Left lobe of liver (tissue), 2 donors: ENCODE data around the gene DNPEP. TPM values are rescaled to one million over a fixed set of nuclear protein-coding genes. Genes with fewer than 3 reads are reported as not detected.
A peak's percentile ranks its signal among the peaks of the same experiment; 100 is the strongest.
"Not testable (repeated sequence)": the region's sequence is repeated elsewhere in the genome, so short reads cannot be mapped to it uniquely, and the experiment has no call there.

Experiments
- ATAC-seq: fragments of 200-7000 bp; cut with Tn5 transposase; one replicate; pipeline ENCODE4 v1.9.1; 2020; ENCODE audit warnings: mild to moderate bottlenecking, moderate library complexity
- DNase-seq: peaks from one replicate; pipeline ENCODE4 v3.0.0-alpha.2; 2020; ENCODE audit warnings: low spot score
- total RNA-seq: library from RNA; stranded (reverse); gene quantifications from one replicate; pipeline ENCODE4 v1.2.1, GENCODE V29; 2021
- donor health status: DM: no; HTN: no; CAD: no; lungs with moderate emphysema.
- donor health status: DM: no; HTN: yes; CAD: no.

Gene DNPEP
- total RNA-seq, 1 donor from 2014 or later: 37.4 TPM

GRCh38 chr2:219402665-219403515, 15.2 kb upstream of the DNPEP start:
- ATAC-seq: peak; percentile 84

GRCh38 chr2:219401606-219402005, 13.9 kb upstream of the DNPEP start:
- ATAC-seq: no peak
- no peak for DNase-seq

More at GRCh38 chr2:219402665-219403515, 15.2 kb upstream of the DNPEP start:
- no peak for DNase-seq

GRCh38 chr2:219400562-219400961, 12.8 kb upstream of the DNPEP start:
- ATAC-seq (no peak), DNase-seq (no peak)

GRCh38 chr2:219399716-219400478, 12.2 kb upstream of the DNPEP start:
- ATAC-seq: no peak
- DNase-seq: no peak

DNA sequence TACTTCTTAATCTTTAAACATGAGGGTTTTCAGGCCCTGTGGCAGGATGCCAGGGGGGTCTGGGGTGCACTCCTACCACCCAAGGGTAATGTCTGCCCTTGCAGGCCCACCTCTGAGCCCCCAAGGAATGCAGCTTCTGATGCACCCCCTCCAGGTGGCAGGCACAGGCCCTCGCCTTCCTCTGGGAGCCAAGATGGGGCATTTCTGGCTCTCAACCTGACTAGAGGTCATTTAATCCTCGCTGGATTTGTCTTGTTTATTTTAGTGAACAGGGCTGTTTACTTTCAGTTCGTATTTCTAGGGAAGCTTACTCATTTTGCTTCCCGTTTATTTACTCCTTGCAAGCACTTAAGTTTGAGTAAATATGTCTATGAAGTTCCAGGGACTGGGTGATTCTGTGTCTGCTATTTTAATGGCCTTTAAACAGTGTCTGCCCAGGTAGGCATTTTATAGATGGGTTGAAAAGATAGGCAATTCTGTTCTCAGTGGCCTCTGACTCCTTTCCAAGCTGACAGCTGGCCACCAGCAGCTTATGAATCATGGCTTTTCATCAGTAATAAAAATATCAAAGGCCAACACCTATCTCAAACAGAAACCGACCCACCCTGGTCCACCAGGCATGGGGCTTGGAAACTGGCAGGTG, 11.1 kb upstream of the DNPEP start:
- ATAC-seq: peak; percentile 80
- DNase-seq: no peak

DNA sequence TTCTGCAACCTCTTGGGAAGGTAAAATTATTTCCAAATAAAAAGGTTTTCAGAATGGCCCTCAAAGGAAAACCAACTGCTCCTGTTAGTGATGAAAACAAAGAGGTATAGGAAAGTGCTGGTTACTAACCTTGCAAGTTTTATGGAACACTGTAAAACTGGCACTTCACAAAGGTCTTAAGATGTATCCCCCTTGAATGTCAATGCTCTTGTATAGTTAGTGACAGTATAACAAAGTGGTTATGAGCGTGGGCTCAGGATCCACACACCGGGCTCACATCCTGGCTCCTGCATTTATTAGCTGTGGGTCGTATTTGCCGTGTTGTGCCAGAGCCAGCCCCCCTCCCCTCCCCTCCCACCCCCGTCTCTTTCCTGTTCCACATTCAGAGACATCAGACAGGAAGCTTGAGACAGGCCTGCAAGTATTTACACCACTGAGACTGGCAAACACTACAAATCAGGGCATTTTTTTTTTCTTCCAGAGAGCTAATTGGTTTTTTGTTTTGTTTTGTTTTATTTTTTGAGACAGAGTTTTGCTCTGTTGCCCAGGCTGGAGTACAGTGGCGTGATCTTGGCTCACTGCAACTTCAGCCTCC, 9.2 kb upstream of the DNPEP start:
- DNase-seq: no peak

DNA sequence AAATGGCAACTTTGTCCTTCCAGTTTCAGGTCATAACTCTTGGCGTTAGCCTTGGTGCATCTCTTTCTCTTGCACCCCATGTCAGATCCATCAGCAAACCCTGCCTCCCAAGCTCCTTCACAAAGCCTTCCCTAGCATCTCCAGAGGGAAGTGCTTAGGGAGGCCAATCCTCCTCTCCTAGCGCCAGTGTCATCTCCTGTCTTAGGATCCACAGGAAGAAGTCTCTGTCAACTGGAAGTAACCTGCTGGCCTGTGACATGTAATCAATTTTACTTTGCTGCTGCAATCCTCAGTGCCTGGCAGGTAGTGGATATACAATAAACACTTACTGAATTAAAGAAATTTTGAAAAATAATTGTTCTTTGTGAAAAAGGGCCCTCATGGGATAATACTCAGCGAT, 7.9 kb upstream of the DNPEP start:
- no peak for DNase-seq

More for the DNA sequence above, 9.2 kb upstream of the DNPEP start:
- ATAC-seq: no peak

GRCh38 chr2:219395056-219395455, 7.3 kb upstream of the DNPEP start:
- DNase-seq: not testable (repeated sequence)

More for the DNA sequence above, 7.9 kb upstream of the DNPEP start:
- no peak for ATAC-seq

DNA sequence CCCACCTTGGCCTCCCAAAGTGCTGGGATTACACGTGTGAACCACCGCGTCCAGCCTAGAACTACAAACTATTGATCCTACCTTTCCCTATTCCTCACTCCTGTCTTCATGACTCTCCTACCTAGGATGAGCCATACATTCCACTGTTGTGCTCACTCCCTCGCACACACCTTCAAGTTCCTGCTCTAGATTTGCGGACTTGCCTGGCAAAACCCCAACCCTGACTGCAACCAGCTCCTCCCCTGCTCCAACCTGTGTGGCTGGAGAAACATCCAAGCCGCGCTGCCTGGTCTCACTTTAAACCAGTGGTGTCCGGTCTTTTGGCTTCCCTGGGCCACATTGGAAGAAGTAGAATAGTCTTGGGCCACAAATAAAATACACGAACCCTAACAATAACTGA, 5.0 kb upstream of the DNPEP start:
- no peak for ATAC-seq
- DNase-seq: no peak

More at GRCh38 chr2:219395056-219395455, 7.3 kb upstream of the DNPEP start:
- ATAC-seq: not testable (repeated sequence)

DNA sequence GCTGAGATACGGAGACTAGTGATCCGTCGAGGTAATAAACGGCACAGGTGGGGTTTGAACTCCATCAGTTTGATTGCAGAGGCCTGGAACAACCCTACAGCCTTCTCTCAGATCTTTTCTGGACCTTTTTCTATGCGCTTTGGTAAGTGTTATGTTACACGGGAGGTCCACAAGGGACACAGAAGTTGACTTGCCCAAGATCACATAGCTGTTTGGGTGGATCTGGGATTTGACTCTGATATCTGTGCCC, 1.1 kb upstream of the DNPEP start:
- no peak for ATAC-seq
- no peak for DNase-seq

DNA sequence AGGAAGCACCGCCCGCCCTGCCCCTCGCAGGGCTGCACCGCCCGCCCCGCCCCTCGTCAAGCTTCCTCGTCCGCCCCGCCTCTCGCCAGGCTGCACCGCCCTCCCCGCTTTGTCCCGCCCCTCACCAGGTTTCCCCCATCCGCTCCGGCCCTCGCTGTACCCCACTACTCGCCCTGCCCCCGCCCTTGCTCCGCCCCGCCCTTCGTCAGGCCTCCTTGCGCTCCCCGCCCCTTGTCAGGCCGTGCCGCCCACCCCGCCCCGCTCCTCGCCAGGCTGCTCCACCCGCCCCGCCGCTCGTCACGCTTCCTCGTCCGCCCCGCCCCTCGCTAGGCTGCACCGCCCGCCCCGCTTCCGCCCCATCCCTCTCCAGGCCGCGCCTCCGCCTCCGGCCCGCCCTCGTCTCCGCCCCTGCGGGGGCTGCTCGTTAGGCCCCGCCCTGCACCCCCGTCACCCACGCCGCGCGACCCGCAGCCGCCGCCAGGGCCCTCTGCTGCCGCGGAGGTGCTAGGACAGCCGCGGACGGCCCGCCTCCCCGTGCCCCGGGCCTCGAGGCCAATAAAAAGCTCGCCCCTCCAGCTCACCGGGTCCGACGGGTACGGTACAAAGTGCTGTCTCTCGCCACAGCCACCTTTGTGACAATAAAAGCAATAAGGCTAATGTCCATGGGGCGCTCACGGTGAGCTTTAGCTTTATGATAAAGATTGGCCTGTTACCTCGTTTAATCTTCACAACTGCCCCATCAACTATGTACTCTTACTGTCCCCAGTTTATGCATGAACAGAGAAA, 602 bp upstream of the DNPEP start:
- DNase-seq: peak; percentile 99
- ATAC-seq: peak; percentile 81

DNA sequence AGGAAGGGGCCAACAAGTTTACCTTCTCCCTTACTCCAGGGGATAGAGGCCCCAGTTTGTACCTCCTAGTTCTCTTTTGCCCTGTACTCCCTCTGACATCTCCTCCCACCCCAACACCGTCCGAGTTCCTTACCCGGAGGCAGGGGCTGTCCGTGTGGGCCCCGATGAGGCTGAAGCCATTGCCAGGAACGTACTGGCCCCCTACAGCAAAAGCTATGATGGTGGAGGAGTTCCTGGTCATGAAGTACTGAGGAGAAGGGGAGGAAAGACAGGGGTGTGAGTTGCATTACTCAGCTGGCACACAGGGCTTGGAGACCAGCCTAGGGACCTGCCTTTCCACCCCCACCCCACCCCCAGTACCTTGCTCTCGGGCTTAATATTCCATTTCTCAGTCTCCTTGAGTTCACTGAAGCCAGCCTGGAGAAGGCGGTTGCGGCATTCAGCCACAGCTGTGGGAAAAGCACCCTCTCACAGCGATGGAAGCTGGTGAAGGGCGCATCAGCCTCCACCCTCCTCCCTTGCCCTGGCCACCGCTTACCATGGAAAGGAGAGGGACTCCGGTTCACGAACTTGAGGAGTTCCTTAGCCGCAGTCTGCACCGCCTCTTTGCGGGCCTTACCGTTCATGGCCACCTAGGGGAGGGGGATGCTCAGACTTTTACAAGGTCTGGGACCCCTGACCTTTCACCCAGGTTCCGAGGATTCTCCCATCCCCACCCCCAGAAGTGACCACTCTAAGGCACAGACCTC, 1.0 kb downstream of the DNPEP start:
- ATAC-seq: no peak
- DNase-seq: no peak

DNA sequence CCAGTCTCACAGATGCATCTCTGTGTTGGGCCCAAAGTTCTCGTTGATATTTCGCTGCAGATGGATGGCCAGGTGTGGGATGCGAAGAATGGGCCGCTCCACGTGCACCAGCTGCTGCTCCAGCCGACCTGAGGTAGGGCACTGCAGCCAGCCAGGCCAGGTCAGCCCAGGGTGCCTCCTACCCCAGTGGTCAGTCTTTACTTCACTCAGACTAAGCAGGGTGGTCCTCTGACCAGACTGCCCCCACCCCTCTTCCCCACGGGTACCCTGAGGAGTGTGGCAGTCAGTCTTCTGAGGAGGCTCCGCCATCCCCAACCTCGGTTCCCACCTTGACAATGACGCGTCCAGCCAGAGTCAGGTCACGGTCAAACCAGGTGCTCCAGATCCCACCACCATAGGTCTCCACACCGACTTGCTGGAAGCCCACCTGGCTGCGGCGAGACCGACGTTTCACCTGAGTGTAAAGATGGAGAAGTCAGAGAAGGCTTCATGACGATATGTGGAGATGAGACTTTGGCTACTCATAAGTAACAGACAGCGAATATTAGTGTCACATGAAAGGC, 1.7 kb downstream of the DNPEP start:
- DNase-seq (no peak), ATAC-seq (no peak)

- no peak for ATAC-seq
Observed at GRCh38 chr2:219384859-219385258, 2.9 kb downstream of the DNPEP start.

DNA sequence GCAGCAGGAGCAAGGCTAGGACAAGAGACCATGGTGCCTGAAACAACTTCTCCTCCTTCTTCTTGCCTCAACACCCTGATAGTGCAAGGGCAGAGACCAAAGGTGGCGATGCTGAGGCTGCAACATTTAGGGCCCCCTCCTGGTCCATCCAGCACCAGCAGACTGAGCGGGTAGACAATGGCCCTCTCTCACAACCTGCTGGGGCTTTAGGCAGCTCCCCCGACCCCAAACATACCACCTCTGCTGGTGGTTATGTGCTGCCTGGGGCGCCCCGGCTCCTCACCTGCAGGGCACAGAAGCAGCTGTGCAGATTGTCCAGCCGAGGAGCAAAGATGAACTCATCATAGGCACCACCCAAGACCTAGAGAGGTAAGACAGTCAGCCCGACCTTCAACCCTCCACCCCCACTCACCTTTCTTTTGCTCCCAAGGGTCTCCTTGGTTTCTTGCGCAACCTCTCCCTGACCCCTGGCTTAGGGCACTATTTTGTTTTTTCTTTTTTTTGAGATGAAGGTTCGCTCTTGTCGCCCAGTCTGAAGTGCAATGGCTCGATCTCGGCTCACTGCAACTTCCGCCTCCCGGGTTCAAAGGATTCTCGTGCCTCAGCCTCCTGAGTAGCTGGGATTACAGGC, 3.5 kb downstream of the DNPEP start:
- ATAC-seq (no peak), DNase-seq (no peak)

More at GRCh38 chr2:219384859-219385258, 2.9 kb downstream of the DNPEP start:
- no peak for DNase-seq

DNA sequence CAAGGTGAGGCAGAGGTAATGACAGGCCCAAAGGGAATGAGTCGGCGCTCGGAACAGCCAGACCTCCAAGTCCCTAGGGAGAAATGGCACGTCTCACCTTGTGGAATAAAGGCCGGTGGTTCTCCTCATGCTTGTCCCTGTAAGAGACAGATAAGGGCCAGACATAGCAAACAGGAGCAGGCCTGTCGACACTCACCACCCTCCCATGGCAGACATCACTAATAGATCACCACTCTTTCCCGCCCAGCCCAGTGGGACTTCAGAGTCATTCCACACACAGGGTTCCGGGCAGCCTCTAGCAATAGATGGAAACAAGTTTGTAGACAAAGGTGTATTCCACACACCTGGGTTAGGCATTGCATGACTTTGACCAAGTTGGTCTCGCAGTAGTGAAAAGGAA, 6.3 kb downstream of the DNPEP start:
- DNase-seq (no peak), ATAC-seq (no peak)

- no peak for DNase-seq
Observed at GRCh38 chr2:219380926-219381325, 6.8 kb downstream of the DNPEP start.

DNA sequence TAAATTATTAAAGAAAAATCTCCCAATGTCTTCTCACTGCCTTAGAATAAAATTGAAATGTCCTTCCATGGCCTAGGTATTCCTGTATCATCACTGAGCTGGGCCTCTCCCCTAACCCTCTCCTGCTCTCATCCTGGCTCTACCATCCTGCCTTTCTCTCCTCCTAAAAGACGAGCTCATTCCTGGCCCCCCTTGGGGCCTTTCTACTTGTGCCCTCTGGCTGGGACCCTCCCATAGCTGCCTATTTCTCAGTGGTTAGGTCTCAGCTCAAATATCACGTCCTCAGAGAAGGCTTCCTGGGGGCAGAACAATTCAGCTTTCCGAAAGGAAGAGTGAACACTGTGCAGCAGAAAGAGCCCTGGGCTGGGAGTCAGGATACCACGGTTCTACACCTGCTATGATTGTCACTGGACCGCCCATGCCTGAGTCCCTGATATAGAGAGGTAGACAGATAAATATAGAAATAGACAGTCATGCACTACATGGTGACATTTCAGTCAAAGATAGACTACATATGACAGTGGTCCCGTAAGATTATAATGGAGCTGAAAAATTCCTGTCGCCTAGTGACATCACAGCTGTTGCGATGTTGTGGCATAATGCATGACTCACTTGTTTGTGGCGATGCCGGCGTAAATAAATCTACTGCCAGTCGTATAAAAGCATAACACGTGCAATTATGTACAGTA, 9.4 kb downstream of the DNPEP start:
- DNase-seq (no peak), ATAC-seq (no peak)

More at GRCh38 chr2:219380926-219381325, 6.8 kb downstream of the DNPEP start:
- ATAC-seq: no peak
